ENCODE measurements around the gene GP1BA.

The GP1BA gene

GRCh38 chr17:4978726-4979125, 46.6 kb downstream of the GP1BA start:
- no peak for DNase-seq

GRCh38 chr17:4980644-4981216, 48.7 kb downstream of the GP1BA start:
- DNase-seq, result no peak

DNA sequence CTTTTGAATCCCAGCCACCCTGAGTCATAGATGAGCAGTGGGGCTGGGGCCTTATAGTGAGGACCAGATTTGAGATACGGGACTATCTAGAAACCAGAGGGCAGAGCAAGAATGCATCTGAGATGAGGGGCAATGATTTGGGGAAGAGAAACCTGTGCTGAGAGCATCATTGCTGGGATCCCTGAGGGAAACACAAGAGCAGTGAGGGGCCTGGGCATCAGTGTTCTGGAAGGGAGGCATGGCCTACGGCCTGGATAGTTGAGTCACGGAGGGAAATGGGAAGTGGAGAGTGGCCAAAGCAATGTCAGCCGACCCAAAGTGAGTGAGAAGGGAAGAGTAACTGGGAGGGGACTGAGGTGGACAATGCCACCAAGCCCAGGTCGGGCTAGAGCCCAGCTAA, 50.2 kb downstream of the GP1BA start:
- no peak for DNase-seq
